OCI-LY3 (cell line): ENCODE results near the gene RC3H2.
A peak's percentile ranks its signal among the peaks of the same experiment; 100 is the strongest.

ENCODE experiments used
- EZH2phosphoT487 ChIP-seq: fragments of 200-600 bp; shearing (Covaris generic); IDR thresholded peaks from 2 replicates; pipeline ENCODE4 v1.6.1; 2018; ENCODE audit warnings: antibody characterized with exemption, mixed run types, low read depth
- TF ChIP-seq, protein P1 (sequence below): fragments of 200-600, 300-600 bp; sonication (generic); IDR thresholded peaks from 2 replicates; pipeline ENCODE4 v1.5.1; 2014; ENCODE audit warnings: antibody characterized with exemption, low read length, low read depth

DNA sequence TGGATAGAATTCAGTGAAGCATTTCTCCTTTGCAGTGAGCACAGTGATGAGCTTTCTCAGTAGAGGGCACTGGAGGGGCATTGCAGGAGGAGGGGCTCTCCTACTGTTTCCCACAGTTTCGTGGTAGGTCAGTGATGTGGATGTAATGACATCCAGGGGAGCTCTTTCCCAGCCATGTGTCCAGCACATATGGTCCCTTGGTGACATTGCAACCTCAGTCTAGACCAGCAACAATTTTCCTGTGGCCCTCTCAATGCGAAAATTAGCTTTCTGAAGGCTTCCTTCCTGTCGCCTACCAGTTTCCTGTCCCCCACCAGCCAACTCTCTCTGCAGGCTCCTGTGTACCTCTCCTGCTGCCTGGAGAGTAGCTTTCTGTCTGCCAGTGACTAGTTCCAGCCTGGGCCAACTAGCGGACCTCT, 69.8 kb downstream of the RC3H2 start:
- TF ChIP-seq, protein P1, sequence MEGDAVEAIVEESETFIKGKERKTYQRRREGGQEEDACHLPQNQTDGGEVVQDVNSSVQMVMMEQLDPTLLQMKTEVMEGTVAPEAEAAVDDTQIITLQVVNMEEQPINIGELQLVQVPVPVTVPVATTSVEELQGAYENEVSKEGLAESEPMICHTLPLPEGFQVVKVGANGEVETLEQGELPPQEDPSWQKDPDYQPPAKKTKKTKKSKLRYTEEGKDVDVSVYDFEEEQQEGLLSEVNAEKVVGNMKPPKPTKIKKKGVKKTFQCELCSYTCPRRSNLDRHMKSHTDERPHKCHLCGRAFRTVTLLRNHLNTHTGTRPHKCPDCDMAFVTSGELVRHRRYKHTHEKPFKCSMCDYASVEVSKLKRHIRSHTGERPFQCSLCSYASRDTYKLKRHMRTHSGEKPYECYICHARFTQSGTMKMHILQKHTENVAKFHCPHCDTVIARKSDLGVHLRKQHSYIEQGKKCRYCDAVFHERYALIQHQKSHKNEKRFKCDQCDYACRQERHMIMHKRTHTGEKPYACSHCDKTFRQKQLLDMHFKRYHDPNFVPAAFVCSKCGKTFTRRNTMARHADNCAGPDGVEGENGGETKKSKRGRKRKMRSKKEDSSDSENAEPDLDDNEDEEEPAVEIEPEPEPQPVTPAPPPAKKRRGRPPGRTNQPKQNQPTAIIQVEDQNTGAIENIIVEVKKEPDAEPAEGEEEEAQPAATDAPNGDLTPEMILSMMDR = peak; percentile 42
- TF ChIP-seq EZH2phosphoT487 = no peak
